H9 (cell line): ENCODE results near the gene SMC1B. TPM values are rescaled to one million over a fixed set of nuclear protein-coding genes. Genes with fewer than 3 reads are reported as not detected.

ENCODE experiments used
- DNase-seq: peaks from one replicate; pipeline ENCODE4 v3.0.0-alpha.2; 2017
- H2AFZ ChIP-seq: one replicate; pipeline ENCODE4 v1.6.1; 2013; ENCODE audit warnings: mild to moderate bottlenecking, low read length, control low read depth, moderate library complexity
- H2AK5ac ChIP-seq: 2 replicates; pipeline ENCODE4 v1.6.1; 2013; ENCODE audit warnings: low read length, control low read depth, mixed read lengths; ENCODE audit not compliant: insufficient read length
- H2BK120ac ChIP-seq: one replicate; pipeline ENCODE4 v1.6.1; 2013; ENCODE audit warnings: low read depth, mild to moderate bottlenecking, low read length, control low read depth, inconsistent platforms; ENCODE audit not compliant: poor library complexity, severe bottlenecking
- H2BK12ac ChIP-seq: 2 replicates; pipeline ENCODE4 v1.6.1; 2013; ENCODE audit warnings: low read length, control low read depth, mixed read lengths, low read depth; ENCODE audit not compliant: insufficient read length
- H2BK15ac ChIP-seq: 2 replicates; pipeline ENCODE4 v1.6.1; 2013; ENCODE audit warnings: low read depth, low read length, control low read depth
- H2BK20ac ChIP-seq: one replicate; pipeline ENCODE4 v1.6.1; 2013; ENCODE audit warnings: low read depth, mild to moderate bottlenecking, low read length, control low read depth, inconsistent platforms; ENCODE audit not compliant: poor library complexity, severe bottlenecking
- H2BK5ac ChIP-seq: 2 replicates; pipeline ENCODE4 v1.6.1; 2013; ENCODE audit warnings: low read length, control low read depth, mixed read lengths; ENCODE audit not compliant: insufficient read length
- H3K14ac ChIP-seq: 2 replicates; pipeline ENCODE4 v1.6.1; 2013; ENCODE audit warnings: low read length, control low read depth; ENCODE audit not compliant: insufficient read depth
- H3K18ac ChIP-seq: 2 replicates; pipeline ENCODE4 v1.6.1; 2013; ENCODE audit warnings: low read depth, mild to moderate bottlenecking, mixed read lengths, low read length, control low read depth; ENCODE audit not compliant: insufficient read length
- H3K23ac ChIP-seq: 2 replicates; pipeline ENCODE4 v1.6.1; 2013; ENCODE audit warnings: low read length, control low read depth, mixed read lengths, low read depth; ENCODE audit not compliant: insufficient read length
- H3K23me2 ChIP-seq: 2 replicates; pipeline ENCODE4 v1.6.1; 2013; ENCODE audit warnings: low read depth, mild to moderate bottlenecking, mixed read lengths, low read length, control low read depth; ENCODE audit not compliant: insufficient read length, poor library complexity, severe bottlenecking
- H3K27ac ChIP-seq: 2 replicates; pipeline ENCODE4 v1.5.1; 2013; ENCODE audit warnings: low read length, control low read depth, mixed read lengths, low read depth; ENCODE audit not compliant: insufficient read length
- H3K27me3 ChIP-seq: 2 replicates; pipeline ENCODE4 v1.6.1; 2013; ENCODE audit warnings: low read length, control low read depth, inconsistent platforms; ENCODE audit not compliant: insufficient read depth
- H3K4ac ChIP-seq: 2 replicates; pipeline ENCODE4 v1.6.1; 2013; ENCODE audit warnings: low read depth, mild to moderate bottlenecking, control low read depth, inconsistent platforms, low read length, moderate library complexity
- H3K4me1 ChIP-seq: 2 replicates; pipeline ENCODE4 v1.6.1; 2013; ENCODE audit warnings: low read length, control low read depth, inconsistent platforms; ENCODE audit not compliant: insufficient read depth
- H3K4me2 ChIP-seq: 2 replicates; pipeline ENCODE4 v1.6.1; 2013; ENCODE audit warnings: low read length, control low read depth, mixed read lengths; ENCODE audit not compliant: insufficient read length, insufficient read depth
- H3K56ac ChIP-seq: 2 replicates; pipeline ENCODE4 v1.6.1; 2013; ENCODE audit warnings: low read depth, mild to moderate bottlenecking, mixed read lengths, low read length, control low read depth; ENCODE audit not compliant: insufficient read length
- H3K79me1 ChIP-seq: 2 replicates; pipeline ENCODE4 v1.6.1; 2013; ENCODE audit warnings: low read depth, mild to moderate bottlenecking, moderate library complexity, low read length, control low read depth, inconsistent platforms; ENCODE audit not compliant: insufficient read depth, poor library complexity, severe bottlenecking
- H3K79me2 ChIP-seq: 2 replicates; pipeline ENCODE4 v1.6.1; 2013; ENCODE audit warnings: low read length, control low read depth, inconsistent platforms; ENCODE audit not compliant: insufficient read depth
- H3K9ac ChIP-seq: 2 replicates; pipeline ENCODE4 v1.6.1; 2013; ENCODE audit warnings: low read length, control low read depth, mixed read lengths; ENCODE audit not compliant: insufficient read length; ENCODE audit errors: extremely low read depth
- H3K9me3 ChIP-seq: one replicate; pipeline ENCODE4 v1.6.1; 2013; ENCODE audit warnings: low read depth, low read length, inconsistent platforms; ENCODE audit not compliant: control insufficient read depth
- H3T11ph ChIP-seq: one replicate; pipeline ENCODE4 v1.6.1; 2013; ENCODE audit warnings: mild to moderate bottlenecking, low read length, control low read depth, inconsistent platforms
- H4K20me1 ChIP-seq: one replicate; pipeline ENCODE4 v1.6.1; 2013; ENCODE audit not compliant: control insufficient read depth, insufficient read length, insufficient read depth
- H4K5ac ChIP-seq: 2 replicates; pipeline ENCODE4 v1.6.1; 2013; ENCODE audit warnings: low read depth, mild to moderate bottlenecking, mixed read lengths, low read length, control low read depth; ENCODE audit not compliant: insufficient read length
- H4K8ac ChIP-seq: replicated peaks from 2 replicates; pipeline ENCODE4 v1.6.1; 2013; ENCODE audit warnings: low read length, control low read depth, mixed read lengths, low read depth; ENCODE audit not compliant: insufficient read length
- H4K91ac ChIP-seq: 2 replicates; pipeline ENCODE4 v1.6.1; 2013; ENCODE audit warnings: low read depth, mild to moderate bottlenecking, moderate library complexity, mixed read lengths, low read length, control low read depth; ENCODE audit not compliant: insufficient read length
- H3K27ac Mint-ChIP-seq, 3 experiments: 2 replicates in 2 of 3; 3 replicates in 1 of 3; pipeline ENCODE4 v1.8.0; 2020 to 2021; ENCODE audit warnings: mixed read lengths in 3 of 3, mild to moderate bottlenecking in 1 of 3, moderate library complexity in 1 of 3
- H3K27me3 Mint-ChIP-seq: 2 replicates; pipeline ENCODE4 v1.8.0; 2021; ENCODE audit warnings: low read depth, mild to moderate bottlenecking, moderate library complexity, mixed read lengths
- H3K36me3 Mint-ChIP-seq, 3 experiments: 2 replicates in 2 of 3; 3 replicates in 1 of 3; pipeline ENCODE4 v1.8.0; 2020 to 2021; ENCODE audit warnings: low read depth in 3 of 3, mixed read lengths in 3 of 3; ENCODE audit not compliant: insufficient read depth in 1 of 3
- H3K4me1 Mint-ChIP-seq, 2 experiments: 2 replicates each; pipeline ENCODE4 v1.8.0; 2020; ENCODE audit warnings: mixed read lengths in 2 of 2
- H3K4me3 Mint-ChIP-seq, 2 experiments: 2 replicates in 1 of 2; 3 replicates in 1 of 2; pipeline ENCODE4 v1.8.0; 2020 to 2021; ENCODE audit warnings: mild to moderate bottlenecking in 2 of 2, mixed read lengths in 2 of 2, moderate library complexity in 1 of 2
- H3K9me3 Mint-ChIP-seq, 2 experiments: 2 replicates in 1 of 2; 3 replicates in 1 of 2; pipeline ENCODE4 v1.8.0; 2020; ENCODE audit warnings: mild to moderate bottlenecking in 2 of 2, mixed read lengths in 2 of 2, moderate library complexity in 1 of 2
- CTCF ChIP-seq: fragments of 200-600 bp; sonication (generic); conservative IDR thresholded peaks from 3 replicates; pipeline ENCODE4 v1.8.0; 2021; ENCODE audit warnings: antibody characterized with exemption, mild to moderate bottlenecking
- WGBS: extraction: QIAGEN DNeasy Blood & Tissue Kit; methylation state at CpG from one replicate; pipeline ENCODE4 v1.1.7; 2013; ENCODE audit warnings: missing lambda C conversion rate, low lambda C conversion rate, mixed read lengths; ENCODE audit not compliant: insufficient read length; ENCODE audit errors: extremely low coverage; 5-methylcytosine and 5-hydroxymethylcytosine counted together
- total RNA-seq: library from RNA; stranded (reverse); gene quantifications from 2 replicates; pipeline ENCODE4 v1.2.1, GENCODE V29; 2021

SMC1B gene
- total RNA-seq, 1 experiment from 2014 or later = not detected

DNA sequence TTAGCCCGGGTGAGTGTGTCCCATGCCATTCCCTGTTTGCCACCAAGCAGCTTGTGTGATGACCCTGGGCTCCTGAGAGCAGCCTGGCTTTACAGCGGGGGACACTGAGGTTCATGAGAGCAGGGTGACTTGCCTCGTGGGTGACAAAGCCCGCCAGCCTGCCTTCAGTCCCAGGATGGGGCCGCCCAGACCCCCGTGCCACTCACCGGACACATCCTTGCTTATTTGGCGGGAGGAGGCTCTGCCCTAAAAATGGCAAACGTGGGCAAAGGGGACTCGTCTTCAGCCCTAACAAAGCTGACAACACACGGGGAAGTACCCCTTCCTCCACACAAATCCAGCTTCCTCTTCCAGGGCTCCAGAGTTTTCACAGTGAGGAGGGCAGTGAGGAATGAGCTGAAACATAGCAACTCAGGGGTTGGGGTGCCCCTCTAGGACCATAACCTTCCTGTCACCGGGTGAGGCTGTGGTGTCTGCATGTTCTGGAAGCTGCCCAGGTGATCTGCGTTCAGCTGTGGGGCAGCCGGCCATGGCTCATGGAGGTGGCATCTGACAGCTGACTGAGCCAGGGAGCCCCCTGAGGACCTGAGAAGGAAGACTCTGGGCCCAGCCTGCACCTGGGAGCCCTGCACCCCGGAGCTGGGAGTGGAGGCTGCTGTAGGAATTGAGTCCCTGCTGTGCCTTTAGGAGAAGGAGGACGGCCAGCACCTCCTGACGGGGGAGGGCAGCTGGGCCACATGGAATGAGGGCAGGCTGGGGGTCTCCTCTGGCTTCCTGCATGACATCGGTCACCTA, 16.8 kb upstream of the SMC1B start:
- no peak for DNase-seq
- no peak overlapping the region for H2BK20ac ChIP-seq
- H2AFZ ChIP-seq = no peak overlapping the region
- H3K79me1 ChIP-seq = no peaks in the 10 kb centered on the region
- H3K9me3 ChIP-seq = no peaks in the 10 kb centered on the region
- no peaks in the 10 kb centered on the region for H3K4me1 ChIP-seq
- Mint-ChIP-seq H3K27ac (no peak overlapping the region), H3K36me3 (peaks cover 0 to 8% (median 6%) of the 10 kb centered on the region in 3 experiments; a peak in 4 of 7 replicates), H3K27me3 (peaks cover 16% of the 10 kb centered on the region), H3K9me3 (peaks cover 0 to 6% of the 10 kb centered on the region in 2 experiments; a peak in 2 of 5 replicates), H3K4me3 (no peak overlapping the region), H3K4me1 (peaks cover 2 to 9% of the 10 kb centered on the region in 2 experiments; a peak in 3 of 4 replicates)
- H2BK120ac ChIP-seq = no peak overlapping the region
- no peak overlapping the region for H3K4me2 ChIP-seq
- no peak overlapping the region for H3K27ac ChIP-seq
- H3K9ac ChIP-seq = no peak overlapping the region
- no peak overlapping the region for H2BK12ac ChIP-seq
- no peaks in the 10 kb centered on the region for H3K27me3 ChIP-seq
- WGBS = no CpG with 5 or more reads among the region's 18 CpGs
- TF ChIP-seq CTCF = no peak
- no peaks in the 10 kb centered on the region for H3K79me2 ChIP-seq
- H2BK5ac ChIP-seq = no peak overlapping the region
- H3K14ac ChIP-seq = no peak overlapping the region; the same call in 1 of the 2 replicates
- H3K18ac ChIP-seq = no peak overlapping the region
- no peaks in the 10 kb centered on the region for H4K20me1 ChIP-seq
- no peak overlapping the region for H2AK5ac ChIP-seq
- no peak overlapping the region for H2BK15ac ChIP-seq
- no peaks in the 10 kb centered on the region for H3K23me2 ChIP-seq
- no peak overlapping the region for H4K91ac ChIP-seq
- no peak overlapping the region for H4K5ac ChIP-seq
- H3T11ph ChIP-seq = no peak overlapping the region
- no peak overlapping the region for H4K8ac ChIP-seq
- no peak overlapping the region for H3K56ac ChIP-seq
- no peak overlapping the region for H3K4ac ChIP-seq
- no peak overlapping the region for H3K23ac ChIP-seq
